ENCODE measurements around the gene PSAPL1.

DNA sequence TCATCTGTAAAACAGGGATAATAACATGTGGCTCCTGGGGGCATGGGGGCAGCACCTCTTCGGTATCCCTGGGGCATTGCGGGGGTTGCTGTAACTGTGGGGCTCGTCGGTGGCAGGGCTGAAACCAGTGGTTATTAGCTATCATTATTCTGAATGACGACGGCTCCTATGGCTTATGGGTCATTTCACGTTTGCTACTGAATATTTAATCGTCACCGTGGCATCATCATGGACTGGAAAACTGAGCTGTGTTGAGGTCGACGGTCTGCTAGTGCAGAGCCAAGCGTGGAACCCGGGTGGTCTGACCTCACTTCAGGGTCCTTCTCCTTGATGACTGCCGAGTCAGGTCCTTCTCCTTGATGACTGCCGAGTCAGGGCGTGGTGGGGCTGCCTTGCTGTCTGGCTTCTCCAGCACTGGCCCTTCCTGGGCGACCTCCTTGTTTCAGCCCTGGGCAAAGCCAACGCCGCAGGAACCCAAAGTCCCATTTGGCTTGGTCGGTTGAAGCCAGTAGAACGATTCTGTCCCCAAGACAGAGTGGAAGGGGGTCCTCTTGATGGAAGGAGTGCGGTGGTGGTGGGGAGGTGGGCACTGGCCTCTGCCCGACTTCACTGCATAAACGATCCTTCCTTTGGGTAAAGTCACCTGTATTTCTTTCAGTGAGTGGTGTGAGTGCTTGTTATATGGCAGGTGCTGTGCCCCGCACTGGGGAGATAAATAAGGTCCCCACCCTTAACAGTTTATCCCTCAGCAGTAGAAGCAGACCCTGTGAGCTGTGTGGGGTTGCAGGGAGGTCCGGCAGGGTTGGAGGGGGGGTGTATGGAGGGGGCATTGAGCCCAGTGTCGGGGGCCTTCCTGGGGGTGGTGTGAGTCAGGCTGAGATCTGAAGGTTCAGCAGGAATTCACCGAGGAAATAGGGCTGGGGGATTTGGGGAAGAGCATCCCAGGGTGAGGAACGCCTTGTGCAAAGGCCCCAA is 40.8 kb downstream of the PSAPL1 start:
- TF ChIP-seq EZH2 (IDR thresholded peaks at IDR 0.05; ENCODE audit: borderline replicate concordance, low read depth, low read length, poor library complexity, severe bottlenecking) (no peak), CTCF (conservative IDR thresholded peaks at IDR 0.05; ENCODE audit: low read depth, low read length) (no peak)
